ENCODE data around the gene CACHD1.
A peak's percentile ranks its signal among the peaks of the same experiment; 100 is the strongest.

CACHD1 gene

DNA sequence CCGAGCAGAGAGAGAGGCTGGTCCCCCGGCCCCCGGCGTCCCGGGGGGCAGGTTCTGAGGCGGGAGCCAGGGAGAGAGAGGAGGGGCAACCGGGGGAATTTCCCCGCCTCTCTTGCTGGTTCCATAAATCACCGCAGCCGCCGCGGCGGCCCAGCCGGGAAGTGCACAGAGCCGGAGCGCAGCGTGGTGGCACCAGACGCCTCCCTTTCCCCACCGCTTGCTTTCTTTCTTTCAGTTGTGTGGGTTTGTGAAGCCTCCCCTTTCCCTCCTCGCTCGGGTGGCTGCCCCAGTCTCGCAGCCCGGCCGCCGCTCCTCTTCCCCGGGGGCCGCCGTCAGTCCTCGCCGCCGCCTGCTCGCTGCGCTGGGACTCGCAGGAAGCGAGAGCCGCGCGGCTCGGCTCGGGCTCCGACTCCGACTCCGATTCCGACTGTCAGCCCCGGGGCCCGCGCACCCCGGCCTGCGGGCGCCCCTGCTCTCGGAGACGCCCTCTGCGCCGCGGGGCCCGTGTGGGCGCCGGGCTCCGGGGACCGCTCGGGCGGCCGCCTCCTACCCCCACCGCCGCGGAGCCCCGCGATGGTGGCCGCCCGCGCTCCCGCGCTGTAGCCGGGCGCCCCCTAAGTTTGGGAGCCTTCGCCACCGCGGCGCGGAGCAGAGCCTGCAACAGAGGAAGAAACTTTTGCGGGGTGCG, at the start of gene CACHD1:
TSS of gene CACHD1 (plus strand) at position 153 of the 688 bp plus-strand sequence. CDS start 616 bp downstream, outside the sequence.
- peak; percentile 77 for DNase-seq
- Mint-ChIP-seq H3K4me1 (peaks cover 16% of the 10 kb centered on the region), H3K36me3 (ENCODE audit: low read depth) (no peaks in the 10 kb centered on the region), H3K27me3 (peaks cover 40% of the 10 kb centered on the region), H3K4me3 (peak within 1 kb of the TSS; percentile 82), H3K9me3 (no peaks in the 10 kb centered on the region), H3K27ac (peak within 1 kb of the TSS; percentile 61)
- ATAC-seq: peak; percentile 93

DNA sequence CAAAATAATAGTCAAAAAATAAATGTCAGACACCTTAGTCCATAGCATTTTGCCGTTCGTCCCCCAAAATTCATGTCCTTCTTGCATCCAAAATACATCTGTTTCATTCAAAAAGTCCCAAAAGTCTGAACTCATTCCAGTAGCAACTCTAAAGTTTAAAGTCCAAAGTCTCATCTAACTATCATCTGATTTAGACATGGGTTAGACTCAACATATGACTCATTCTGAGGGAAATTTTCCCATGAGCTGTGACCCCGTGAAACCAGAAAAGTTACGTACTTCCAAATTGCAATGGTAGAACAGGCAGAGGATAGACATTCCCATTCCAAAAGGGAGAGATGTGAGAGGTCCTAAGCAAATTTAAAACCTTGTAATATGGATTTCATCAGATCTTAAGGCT, 48.6 kb upstream of the CACHD1 start:
- no peak overlapping the region for H3K4me3 Mint-ChIP-seq
- ATAC-seq: no peak
- no peak for DNase-seq
- no peaks in the 10 kb centered on the region for H3K4me1 Mint-ChIP-seq
- no peaks in the 10 kb centered on the region for H3K36me3 Mint-ChIP-seq (ENCODE audit: low read depth)
- no peak overlapping the region for H3K27ac Mint-ChIP-seq
- no peaks in the 10 kb centered on the region for H3K27me3 Mint-ChIP-seq
- no peaks in the 10 kb centered on the region for H3K9me3 Mint-ChIP-seq

DNA sequence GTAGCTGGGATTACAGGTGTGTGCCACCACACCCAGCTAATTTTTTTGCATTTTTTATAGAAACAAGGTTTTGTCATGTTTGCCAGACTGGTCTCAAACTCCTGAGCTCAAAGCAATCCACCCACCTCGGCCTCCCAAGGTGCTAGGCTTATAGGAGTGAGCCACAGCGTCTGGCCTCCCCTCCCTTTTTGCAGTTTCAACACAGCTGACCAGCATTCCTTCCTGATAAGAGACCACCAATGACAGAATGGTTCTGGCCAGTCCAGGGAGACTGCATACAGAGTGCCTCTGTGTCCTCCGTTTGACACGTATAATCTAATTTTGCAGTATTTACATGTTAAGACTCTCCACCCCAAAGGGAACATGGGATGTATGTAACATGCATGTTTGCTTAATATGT, 46.4 kb upstream of the CACHD1 start:
- Mint-ChIP-seq H3K27me3 (no peaks in the 10 kb centered on the region), H3K27ac (no peak overlapping the region), H3K36me3 (ENCODE audit: low read depth) (no peaks in the 10 kb centered on the region), H3K4me1 (no peaks in the 10 kb centered on the region), H3K9me3 (no peaks in the 10 kb centered on the region), H3K4me3 (no peak overlapping the region)
- no peak for DNase-seq
- ATAC-seq: no peak

DNA sequence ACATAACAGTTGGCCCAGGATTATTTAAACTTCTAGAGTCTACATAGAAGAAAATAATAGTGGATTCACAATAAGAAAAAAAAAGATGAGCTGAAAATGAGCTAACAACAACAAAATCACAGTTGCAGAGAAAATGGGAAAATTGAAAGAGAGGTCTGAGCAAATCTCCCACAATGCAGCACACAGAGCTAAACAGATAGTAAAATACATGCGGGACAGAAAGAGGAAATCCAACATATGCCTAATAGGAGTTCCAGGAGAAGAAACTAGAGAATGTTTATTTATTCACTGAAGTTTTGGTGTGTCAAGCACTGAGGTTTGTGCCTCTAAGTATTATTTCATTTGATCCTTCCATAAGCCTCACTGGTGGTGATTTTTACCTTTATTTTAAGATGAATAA, 45.5 kb upstream of the CACHD1 start:
- Mint-ChIP-seq H3K4me1 (no peaks in the 10 kb centered on the region), H3K36me3 (ENCODE audit: low read depth) (no peaks in the 10 kb centered on the region), H3K4me3 (no peak overlapping the region), H3K9me3 (no peaks in the 10 kb centered on the region), H3K27ac (no peak overlapping the region), H3K27me3 (no peaks in the 10 kb centered on the region)
- ATAC-seq (no peak), DNase-seq (no peak)

DNA sequence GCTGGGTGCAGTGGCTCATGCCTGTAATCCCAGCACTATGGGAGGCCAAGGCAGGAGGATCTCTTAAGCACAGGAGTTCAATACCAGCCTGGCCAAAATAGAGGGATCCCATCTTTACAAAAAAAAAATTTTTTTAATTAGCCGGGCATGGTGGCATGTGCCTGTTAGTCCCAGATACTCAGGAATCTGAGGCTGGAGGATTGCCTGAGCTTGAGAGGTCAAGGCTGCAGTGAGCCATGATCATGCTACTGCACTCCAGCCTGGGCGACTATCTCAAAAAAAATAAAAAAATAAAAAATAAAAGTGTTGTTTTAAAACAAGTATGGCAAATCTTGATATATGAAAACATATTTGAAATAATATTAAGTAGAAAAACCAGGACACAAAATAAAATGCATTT, 44.4 kb upstream of the CACHD1 start:
- Mint-ChIP-seq H3K27ac (no peak overlapping the region), H3K4me3 (no peak overlapping the region), H3K9me3 (no peaks in the 10 kb centered on the region), H3K36me3 (ENCODE audit: low read depth) (no peaks in the 10 kb centered on the region), H3K4me1 (no peaks in the 10 kb centered on the region), H3K27me3 (no peaks in the 10 kb centered on the region)
- no peak for DNase-seq
- ATAC-seq: no peak

DNA sequence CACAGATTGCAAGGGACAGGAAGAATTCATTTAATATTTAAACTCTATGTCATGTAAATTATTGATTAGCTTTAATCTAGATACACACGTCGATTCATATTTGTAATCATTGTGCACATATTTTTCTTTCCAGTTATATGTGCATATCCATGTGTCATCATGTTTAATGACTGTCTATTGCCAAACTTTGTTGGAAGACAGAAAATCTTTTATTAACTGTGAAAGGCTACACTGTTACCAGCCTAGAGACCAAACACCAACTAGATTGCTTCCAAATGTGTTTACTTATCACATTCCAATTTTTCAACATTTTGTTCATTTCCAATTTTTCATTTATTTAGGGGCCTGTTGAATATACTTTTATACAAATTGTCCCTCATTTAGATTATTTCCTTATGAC, 43.2 kb upstream of the CACHD1 start:
- H3K27me3 Mint-ChIP-seq: no peaks in the 10 kb centered on the region
- no peaks in the 10 kb centered on the region for H3K4me1 Mint-ChIP-seq
- H3K27ac Mint-ChIP-seq: no peak overlapping the region
- no peaks in the 10 kb centered on the region for H3K36me3 Mint-ChIP-seq (ENCODE audit: low read depth)
- ATAC-seq (no peak), DNase-seq (no peak)
- H3K9me3 Mint-ChIP-seq: no peaks in the 10 kb centered on the region
- no peak overlapping the region for H3K4me3 Mint-ChIP-seq

DNA sequence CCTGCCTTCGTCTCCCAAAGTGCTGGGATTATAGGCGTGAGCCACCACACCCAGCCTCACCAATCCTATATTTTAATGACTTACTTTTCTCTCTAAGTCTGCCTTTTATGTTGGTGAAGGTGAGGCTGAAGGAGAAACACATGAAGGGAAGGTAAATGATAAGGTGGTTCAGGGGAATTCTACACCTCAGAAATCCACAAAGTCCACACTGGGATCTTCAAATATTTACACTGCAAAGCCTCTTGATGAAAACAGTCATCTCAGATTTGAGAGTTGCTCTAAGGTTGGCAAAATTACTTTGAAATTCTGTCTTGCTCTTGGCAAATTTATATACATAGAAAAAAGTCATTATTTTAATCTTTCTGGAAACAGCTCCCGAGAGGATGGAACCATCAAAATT, 42.0 kb upstream of the CACHD1 start:
- no peaks in the 10 kb centered on the region for H3K36me3 Mint-ChIP-seq (ENCODE audit: low read depth)
- no peak overlapping the region for H3K4me3 Mint-ChIP-seq
- DNase-seq (no peak), ATAC-seq (no peak)
- H3K9me3 Mint-ChIP-seq: no peaks in the 10 kb centered on the region
- no peaks in the 10 kb centered on the region for H3K27me3 Mint-ChIP-seq
- H3K27ac Mint-ChIP-seq: no peak overlapping the region
- H3K4me1 Mint-ChIP-seq: no peaks in the 10 kb centered on the region

DNA sequence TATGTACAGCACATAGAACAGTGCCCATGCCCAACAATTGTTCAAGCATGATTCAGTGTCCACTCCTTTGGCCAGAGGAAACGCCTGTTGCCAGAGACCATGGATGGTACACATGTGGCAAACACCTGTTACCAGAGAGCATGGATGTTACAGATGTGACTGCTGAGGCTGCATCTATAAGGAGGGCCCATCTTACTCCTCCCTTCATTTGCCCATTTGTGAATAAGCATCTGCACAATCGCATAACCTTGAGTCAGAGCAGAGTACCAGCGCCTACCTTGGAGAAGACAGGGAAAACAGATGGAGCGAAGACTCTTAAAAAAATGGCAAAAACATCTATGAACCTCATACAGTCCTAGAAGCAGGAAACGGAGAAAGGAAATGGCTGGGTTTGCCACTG, 36.6 kb upstream of the CACHD1 start:
- ATAC-seq: no peak
- H3K27me3 Mint-ChIP-seq: no peaks in the 10 kb centered on the region
- H3K4me1 Mint-ChIP-seq: no peaks in the 10 kb centered on the region
- DNase-seq: no peak
- H3K36me3 Mint-ChIP-seq (ENCODE audit: low read depth): no peaks in the 10 kb centered on the region
- H3K27ac Mint-ChIP-seq: no peak overlapping the region
- H3K9me3 Mint-ChIP-seq: no peaks in the 10 kb centered on the region
- H3K4me3 Mint-ChIP-seq: no peak overlapping the region

DNA sequence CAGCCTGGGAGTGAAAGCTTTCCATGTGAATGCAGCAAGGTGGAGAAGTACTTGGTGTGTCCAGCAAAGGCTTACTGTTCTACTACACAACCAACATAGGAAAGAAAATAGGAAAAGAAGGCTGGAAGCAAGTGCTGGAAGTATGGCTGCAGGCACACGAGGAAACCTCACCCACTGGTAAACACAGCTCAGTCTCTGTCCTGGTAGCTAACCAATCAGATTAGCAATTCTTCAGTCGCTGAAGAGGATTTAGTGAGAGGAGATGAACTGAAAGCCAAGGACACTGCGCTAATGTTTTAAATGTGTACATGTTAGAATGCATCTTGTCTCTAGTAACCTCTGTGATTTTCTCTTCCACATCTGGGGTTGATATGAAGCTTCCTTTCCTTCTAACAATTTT, 36.2 kb upstream of the CACHD1 start:
- no peaks in the 10 kb centered on the region for H3K9me3 Mint-ChIP-seq
- H3K27ac Mint-ChIP-seq: no peak overlapping the region
- ATAC-seq: no peak
- no peak for DNase-seq
- no peaks in the 10 kb centered on the region for H3K27me3 Mint-ChIP-seq
- H3K4me3 Mint-ChIP-seq: no peak overlapping the region
- no peaks in the 10 kb centered on the region for H3K4me1 Mint-ChIP-seq
- H3K36me3 Mint-ChIP-seq (ENCODE audit: low read depth): no peaks in the 10 kb centered on the region

DNA sequence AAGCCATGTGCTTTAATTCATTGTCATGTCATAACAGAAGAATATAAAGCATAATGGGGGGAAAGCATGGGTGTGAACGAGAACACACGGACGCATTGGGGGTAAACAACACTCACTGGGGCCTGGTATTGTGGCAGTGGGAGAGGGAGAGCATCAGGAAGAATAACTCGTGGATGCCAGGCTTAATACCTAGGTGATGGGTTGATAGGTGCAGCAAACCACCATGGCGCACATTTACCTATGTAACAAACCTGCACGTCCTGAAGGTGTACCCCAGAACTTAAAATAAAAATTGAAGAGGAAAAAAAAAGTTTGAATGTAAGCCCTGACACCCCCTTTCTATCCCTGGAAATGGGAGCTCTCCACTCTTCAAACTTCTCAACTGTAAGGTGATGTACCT, 34.9 kb upstream of the CACHD1 start:
- ATAC-seq (no peak), DNase-seq (no peak)
- H3K9me3 Mint-ChIP-seq: no peaks in the 10 kb centered on the region
- H3K27me3 Mint-ChIP-seq: no peaks in the 10 kb centered on the region
- H3K4me1 Mint-ChIP-seq: no peaks in the 10 kb centered on the region
- no peaks in the 10 kb centered on the region for H3K36me3 Mint-ChIP-seq (ENCODE audit: low read depth)
- no peak overlapping the region for H3K27ac Mint-ChIP-seq
- H3K4me3 Mint-ChIP-seq: no peak overlapping the region

DNA sequence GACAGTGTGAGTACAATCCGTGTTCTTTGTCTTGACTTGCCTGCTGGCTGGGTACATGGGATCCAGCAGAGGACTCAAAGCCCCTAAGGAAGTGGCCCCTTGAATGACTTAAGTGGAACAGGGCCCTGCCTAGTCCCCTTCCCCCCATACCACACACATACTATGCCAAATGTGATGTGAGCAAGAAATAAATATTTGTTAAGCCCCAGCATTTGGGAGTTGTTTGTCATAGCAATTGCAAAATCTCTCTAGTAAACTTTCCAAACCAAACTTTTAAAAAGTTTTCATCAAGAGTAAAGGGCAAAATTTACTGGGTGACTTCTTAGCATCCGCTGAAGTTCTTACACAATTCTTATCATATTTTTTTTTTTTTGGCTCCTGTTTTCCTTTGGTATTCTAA, 32.5 kb upstream of the CACHD1 start:
- no peaks in the 10 kb centered on the region for H3K9me3 Mint-ChIP-seq

DNA sequence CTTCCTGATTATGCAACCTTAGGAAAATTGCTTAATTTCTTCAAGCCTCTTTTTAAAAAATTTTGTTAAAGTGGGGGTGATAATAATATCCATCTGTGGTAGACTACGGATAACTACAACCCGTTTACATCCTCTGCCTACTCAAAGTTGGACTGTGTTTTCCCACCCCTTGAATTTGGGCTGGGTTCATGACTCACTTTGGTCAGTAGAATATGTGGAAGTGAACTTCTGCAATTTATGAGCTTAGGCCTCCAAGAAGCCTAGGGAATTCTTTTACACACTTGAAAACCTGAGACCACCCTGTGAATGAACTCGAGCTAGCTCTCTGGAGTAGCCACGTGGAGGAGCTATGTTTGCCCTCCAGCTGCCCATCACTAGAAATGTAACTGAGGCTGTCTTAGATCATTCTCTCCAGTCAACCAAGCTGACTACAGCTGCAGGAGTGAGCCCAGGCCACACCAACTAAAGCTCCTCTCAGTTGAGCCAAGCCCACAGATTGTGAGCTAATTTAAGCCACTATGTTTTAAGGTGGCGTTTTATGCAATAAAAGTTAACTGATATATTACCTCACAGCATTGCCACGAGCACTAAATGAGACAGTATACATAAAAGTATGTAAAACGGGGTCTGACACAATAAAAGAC, 29.6 kb upstream of the CACHD1 start:
- no peak for DNase-seq
- ATAC-seq: no peak
- Mint-ChIP-seq H3K9me3 (no peaks in the 10 kb centered on the region), H3K27ac (no peak overlapping the region), H3K27me3 (peaks cover 3% of the 10 kb centered on the region), H3K4me3 (no peak overlapping the region), H3K4me1 (no peaks in the 10 kb centered on the region), H3K36me3 (ENCODE audit: low read depth) (no peaks in the 10 kb centered on the region)

More for the DNA sequence above, 32.5 kb upstream of the CACHD1 start:
- no peak for ATAC-seq
- Mint-ChIP-seq H3K27me3 (no peaks in the 10 kb centered on the region), H3K4me3 (no peak overlapping the region), H3K36me3 (ENCODE audit: low read depth) (no peaks in the 10 kb centered on the region), H3K4me1 (no peaks in the 10 kb centered on the region), H3K27ac (no peak overlapping the region)
- DNase-seq: no peak

DNA sequence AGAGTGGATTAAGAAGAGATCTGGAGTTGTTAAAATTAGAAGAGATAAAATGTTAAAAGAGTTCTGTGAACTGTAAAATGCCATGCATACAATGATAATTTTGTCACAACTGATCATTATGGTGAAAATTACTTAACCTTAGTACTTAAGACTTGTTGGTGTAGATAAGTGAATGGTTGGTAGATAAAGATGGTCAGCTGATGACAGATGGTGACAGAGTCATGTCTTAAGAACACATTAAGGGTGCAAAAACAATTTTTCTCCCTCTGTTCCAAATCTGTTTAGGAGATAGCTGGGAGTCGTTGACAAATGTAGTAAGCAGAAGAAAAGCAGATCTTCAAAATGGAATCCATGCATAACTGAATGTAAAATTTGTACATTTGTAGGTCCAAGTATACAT, 18.5 kb upstream of the CACHD1 start:
- Mint-ChIP-seq H3K4me1 (no peaks in the 10 kb centered on the region), H3K36me3 (ENCODE audit: low read depth) (no peaks in the 10 kb centered on the region), H3K9me3 (no peaks in the 10 kb centered on the region), H3K27ac (no peak overlapping the region), H3K4me3 (no peak overlapping the region), H3K27me3 (peaks cover 2% of the 10 kb centered on the region)
- ATAC-seq: no peak
- no peak for DNase-seq

DNA sequence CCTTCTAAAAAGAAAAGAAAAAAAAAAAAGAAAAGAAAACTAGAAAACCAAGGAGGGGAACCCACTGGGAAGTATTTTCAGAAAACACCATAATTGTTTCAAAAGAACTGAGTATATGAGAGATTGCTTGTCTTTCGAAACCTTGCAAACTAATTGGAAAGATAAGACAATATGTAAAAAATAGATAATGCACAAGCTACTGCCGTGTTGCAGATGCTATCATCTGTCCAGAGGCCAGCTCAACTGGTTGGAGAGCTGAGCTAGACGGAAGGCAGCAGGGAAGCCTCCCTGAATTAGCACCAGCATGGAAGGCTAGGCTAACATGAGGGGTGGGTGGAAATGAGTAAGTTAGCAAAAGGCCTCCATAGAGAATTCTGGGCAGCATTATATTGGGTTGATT, 16.2 kb upstream of the CACHD1 start:
- Mint-ChIP-seq H3K4me1 (no peaks in the 10 kb centered on the region), H3K27me3 (no peaks in the 10 kb centered on the region), H3K9me3 (no peaks in the 10 kb centered on the region)

DNA sequence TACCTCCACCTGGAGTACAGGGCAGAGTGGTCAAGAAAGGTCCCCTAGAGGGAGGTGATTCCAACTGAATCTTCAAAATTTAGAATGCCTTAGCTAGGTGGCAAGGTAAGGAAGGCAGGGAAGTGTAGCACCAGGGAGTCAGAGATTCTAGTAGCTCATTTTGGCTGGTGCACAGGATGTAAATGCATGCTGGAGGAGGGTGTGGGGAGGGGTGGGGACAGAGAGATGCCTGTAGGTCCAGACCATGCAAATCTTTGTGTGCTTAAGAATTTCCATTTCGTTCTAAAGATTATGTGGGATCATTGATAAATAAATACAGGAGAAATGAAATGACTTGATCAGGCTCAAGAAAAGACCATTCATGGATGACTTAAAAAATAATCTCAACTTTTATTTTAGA, 11.0 kb upstream of the CACHD1 start:
- no peak overlapping the region for H3K27ac Mint-ChIP-seq
- no peak for ATAC-seq
- H3K4me1 Mint-ChIP-seq: no peaks in the 10 kb centered on the region
- no peaks in the 10 kb centered on the region for H3K36me3 Mint-ChIP-seq (ENCODE audit: low read depth)
- no peaks in the 10 kb centered on the region for H3K27me3 Mint-ChIP-seq
- no peaks in the 10 kb centered on the region for H3K9me3 Mint-ChIP-seq
- no peak for DNase-seq
- H3K4me3 Mint-ChIP-seq: no peak overlapping the region

More for the DNA sequence above, 16.2 kb upstream of the CACHD1 start:
- Mint-ChIP-seq H3K36me3 (ENCODE audit: low read depth) (no peaks in the 10 kb centered on the region), H3K4me3 (no peak overlapping the region), H3K27ac (no peak overlapping the region)
- ATAC-seq (no peak), DNase-seq (no peak)

DNA sequence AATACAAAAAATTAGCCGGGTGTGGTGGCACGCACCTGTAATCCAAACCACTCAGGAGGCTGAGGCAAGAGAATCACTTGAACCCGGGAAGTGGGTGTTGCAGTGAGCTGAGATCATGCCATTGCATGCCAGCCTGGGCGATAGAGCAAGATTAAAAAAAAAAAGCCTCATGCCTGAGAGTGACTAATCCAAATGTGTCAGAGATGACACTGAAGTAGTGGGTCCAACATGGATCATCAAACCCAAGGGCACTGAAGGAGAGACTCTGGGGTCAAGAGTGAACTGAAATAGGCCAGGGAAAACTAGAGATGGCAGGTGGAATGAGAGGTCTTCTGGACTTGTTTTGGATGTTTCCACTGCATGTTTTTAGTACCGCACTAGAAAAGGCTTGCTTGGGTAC, 10.2 kb upstream of the CACHD1 start:
- DNase-seq (no peak), ATAC-seq (no peak)
- H3K36me3 Mint-ChIP-seq (ENCODE audit: low read depth): no peaks in the 10 kb centered on the region
- H3K9me3 Mint-ChIP-seq: no peaks in the 10 kb centered on the region
- H3K4me3 Mint-ChIP-seq: no peak overlapping the region
- no peak overlapping the region for H3K27ac Mint-ChIP-seq
- no peaks in the 10 kb centered on the region for H3K27me3 Mint-ChIP-seq
- H3K4me1 Mint-ChIP-seq: no peaks in the 10 kb centered on the region

Measured in activated naive CD8-positive, alpha-beta T cell treated with anti-CD3 and anti-CD28 coated beads, Interleukin-2, amount 50 U/mL, for 24 hours (primary cell).